MG63 (cell line): ENCODE data around the gene ADAMTSL1. TPM values are rescaled to one million over a fixed set of nuclear protein-coding genes. Genes with fewer than 3 reads are reported as not detected.

Experiments used
- DNase-seq: peaks from one replicate; pipeline ENCODE4 v3.0.0-alpha.2; 2020
- H3K27me3 ChIP-seq: fragments of 250-450 bp; sonication (Bioruptor Pico); 2 replicates; pipeline ENCODE4 v1.5.1; 2020; ENCODE audit warnings: mild to moderate bottlenecking, moderate library complexity
- H3K36me3 ChIP-seq: fragments of 250-450 bp; sonication (Bioruptor Pico); 2 replicates; pipeline ENCODE4 v1.5.1; 2020; ENCODE audit warnings: mild to moderate bottlenecking, moderate library complexity
- H3K4me3 ChIP-seq: fragments of 250-450 bp; sonication (Bioruptor Pico); 2 replicates; pipeline ENCODE4 v1.5.1; 2020; ENCODE audit warnings: mild to moderate bottlenecking, moderate library complexity
- H3K9me3 ChIP-seq: fragments of 250-450 bp; sonication (Bioruptor Pico); 2 replicates; pipeline ENCODE4 v1.5.1; 2020; ENCODE audit warnings: mild to moderate bottlenecking, moderate library complexity
- total RNA-seq: library from RNA; depleted of rRNA; stranded (reverse); fragments of >200 nt; shearing (Covaris generic); gene quantifications from 2 replicates; pipeline ENCODE4 v1.2.3, GENCODE V29; 2014; ENCODE audit warnings: low replicate concordance; rRNA removed

The ADAMTSL1 gene, protein sequence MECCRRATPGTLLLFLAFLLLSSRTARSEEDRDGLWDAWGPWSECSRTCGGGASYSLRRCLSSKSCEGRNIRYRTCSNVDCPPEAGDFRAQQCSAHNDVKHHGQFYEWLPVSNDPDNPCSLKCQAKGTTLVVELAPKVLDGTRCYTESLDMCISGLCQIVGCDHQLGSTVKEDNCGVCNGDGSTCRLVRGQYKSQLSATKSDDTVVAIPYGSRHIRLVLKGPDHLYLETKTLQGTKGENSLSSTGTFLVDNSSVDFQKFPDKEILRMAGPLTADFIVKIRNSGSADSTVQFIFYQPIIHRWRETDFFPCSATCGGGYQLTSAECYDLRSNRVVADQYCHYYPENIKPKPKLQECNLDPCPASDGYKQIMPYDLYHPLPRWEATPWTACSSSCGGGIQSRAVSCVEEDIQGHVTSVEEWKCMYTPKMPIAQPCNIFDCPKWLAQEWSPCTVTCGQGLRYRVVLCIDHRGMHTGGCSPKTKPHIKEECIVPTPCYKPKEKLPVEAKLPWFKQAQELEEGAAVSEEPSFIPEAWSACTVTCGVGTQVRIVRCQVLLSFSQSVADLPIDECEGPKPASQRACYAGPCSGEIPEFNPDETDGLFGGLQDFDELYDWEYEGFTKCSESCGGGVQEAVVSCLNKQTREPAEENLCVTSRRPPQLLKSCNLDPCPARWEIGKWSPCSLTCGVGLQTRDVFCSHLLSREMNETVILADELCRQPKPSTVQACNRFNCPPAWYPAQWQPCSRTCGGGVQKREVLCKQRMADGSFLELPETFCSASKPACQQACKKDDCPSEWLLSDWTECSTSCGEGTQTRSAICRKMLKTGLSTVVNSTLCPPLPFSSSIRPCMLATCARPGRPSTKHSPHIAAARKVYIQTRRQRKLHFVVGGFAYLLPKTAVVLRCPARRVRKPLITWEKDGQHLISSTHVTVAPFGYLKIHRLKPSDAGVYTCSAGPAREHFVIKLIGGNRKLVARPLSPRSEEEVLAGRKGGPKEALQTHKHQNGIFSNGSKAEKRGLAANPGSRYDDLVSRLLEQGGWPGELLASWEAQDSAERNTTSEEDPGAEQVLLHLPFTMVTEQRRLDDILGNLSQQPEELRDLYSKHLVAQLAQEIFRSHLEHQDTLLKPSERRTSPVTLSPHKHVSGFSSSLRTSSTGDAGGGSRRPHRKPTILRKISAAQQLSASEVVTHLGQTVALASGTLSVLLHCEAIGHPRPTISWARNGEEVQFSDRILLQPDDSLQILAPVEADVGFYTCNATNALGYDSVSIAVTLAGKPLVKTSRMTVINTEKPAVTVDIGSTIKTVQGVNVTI (N-terminal part only)
- 62.9 and 67.7 TPM in 2 replicates for total RNA-seq

DNA sequence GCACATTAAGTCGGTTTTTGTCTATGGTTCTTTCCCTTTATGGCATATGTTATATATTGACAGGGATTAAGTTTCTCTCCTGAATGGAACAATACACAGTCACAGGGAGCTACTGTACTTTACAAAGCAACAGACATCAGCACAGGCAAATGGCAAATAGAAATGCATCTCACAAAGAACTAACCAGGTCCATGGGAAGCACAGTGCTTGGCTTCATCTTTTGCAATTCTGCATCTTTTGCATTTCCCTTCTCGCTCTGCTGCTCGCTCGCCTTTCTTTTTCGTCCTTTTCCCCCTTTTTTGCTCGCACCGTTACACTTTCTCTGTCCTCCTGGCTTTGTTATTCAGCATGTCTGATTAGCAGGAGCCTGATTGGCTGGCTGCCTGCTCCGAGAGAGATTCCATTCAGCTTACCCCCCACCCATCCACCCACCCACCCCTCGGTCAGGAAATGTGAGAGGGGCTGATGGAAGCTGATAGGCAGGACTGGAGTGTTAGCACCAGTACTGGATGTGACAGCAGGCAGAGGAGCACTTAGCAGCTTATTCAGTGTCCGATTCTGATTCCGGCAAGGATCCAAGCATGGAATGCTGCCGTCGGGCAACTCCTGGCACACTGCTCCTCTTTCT is at the start of gene ADAMTSL1:
TSS of gene ADAMTSL1 (plus strand) at position 502 of the 628 bp plus-strand sequence. CDS start at position 582, 80 bp downstream.
- Histone ChIP-seq H3K27me3 (no peaks in the 10 kb centered on the region), H3K9me3 (no peaks in the 10 kb centered on the region), H3K36me3 (peaks cover 6% of the 10 kb centered on the region), H3K4me3 (peak within 1 kb of the TSS; percentile 61)
- DNase-seq: peak; percentile 95

DNA sequence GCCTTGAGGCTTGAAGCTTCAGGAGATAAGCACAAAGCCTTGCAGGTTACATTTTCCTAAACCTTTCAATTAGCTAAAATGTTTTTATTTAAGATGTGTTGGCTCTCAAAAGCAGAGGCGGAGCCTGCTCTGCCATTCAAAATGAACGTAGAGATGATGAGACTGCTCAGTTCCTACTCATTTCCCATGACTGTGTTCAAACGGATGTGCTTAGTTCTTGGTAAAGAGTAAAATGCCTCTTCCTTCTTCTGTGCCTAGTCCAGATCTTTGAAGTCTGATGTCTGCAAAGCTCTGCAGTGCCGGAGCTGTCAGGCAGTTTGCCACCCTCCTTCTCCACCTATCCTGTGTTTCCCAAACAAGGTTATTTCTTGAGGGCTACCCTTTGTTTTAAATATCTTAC is 46.3 kb upstream of the ADAMTSL1 start:
- no peaks in the 10 kb centered on the region for H3K27me3 ChIP-seq
- DNase-seq: no peak

DNA sequence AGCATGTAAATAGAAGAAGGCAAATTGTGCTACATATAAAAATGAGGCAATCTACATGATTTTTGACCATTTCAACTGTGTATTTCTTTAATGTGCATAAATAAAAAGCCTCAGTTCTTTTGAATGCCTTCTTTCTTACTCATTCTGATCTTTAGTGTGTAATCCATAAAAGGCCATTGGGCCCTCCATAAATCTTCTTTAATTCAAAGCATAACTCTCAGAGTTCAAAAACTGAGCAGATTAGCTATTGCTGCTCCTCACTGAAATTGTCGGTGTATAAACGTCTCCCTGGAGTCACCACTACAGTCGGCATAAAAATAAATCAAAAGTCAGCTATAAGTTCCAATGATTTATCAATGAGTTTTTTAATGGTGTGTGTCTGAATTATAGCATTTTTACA is 45.3 kb upstream of the ADAMTSL1 start:
- H3K9me3 ChIP-seq: no peaks in the 10 kb centered on the region
- no peak overlapping the region for H3K4me3 ChIP-seq
- no peak for DNase-seq
- H3K27me3 ChIP-seq: no peaks in the 10 kb centered on the region
- no peaks in the 10 kb centered on the region for H3K36me3 ChIP-seq

More for the DNA sequence above, 46.3 kb upstream of the ADAMTSL1 start:
- Histone ChIP-seq H3K4me3 (no peak overlapping the region), H3K9me3 (no peaks in the 10 kb centered on the region), H3K36me3 (no peaks in the 10 kb centered on the region)

DNA sequence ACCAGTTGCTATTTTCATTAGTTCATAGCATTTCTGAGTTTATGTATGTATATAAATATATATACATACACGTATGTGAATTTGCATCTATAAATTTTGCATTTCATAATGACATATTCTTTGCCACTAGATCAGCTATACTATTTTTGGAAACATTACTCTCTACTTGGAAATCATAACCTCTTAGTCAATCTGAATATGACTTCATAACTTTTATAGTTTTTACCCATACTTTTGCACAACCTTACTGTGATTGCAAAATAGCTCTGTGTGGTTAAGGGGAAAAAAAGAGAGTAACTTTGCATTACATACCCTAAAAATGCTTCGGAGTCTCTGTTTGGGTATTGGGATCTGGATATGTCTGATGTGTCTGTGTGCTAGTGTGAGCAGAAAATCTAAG is 44.9 kb upstream of the ADAMTSL1 start:
- DNase-seq: no peak
- Histone ChIP-seq H3K4me3 (no peak overlapping the region), H3K9me3 (no peaks in the 10 kb centered on the region), H3K27me3 (no peaks in the 10 kb centered on the region), H3K36me3 (no peaks in the 10 kb centered on the region)

DNA sequence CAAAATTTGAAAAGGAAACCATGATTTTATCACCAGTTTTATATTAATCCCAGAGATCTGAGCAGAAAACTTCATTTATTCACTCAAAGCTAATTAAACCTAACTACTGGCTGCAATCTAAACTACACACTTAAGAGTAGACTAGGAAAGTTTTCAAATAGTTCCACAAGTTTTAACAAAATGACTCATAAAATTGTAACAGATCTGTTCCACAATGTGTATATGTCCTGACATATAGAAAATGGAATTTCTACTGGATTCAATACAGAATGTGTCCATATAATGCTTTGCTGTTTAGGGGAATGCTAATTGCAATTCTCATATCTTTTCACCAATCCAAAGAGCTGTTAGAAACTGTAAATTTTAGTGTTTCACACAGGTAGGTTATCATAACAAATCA is 40.3 kb upstream of the ADAMTSL1 start:
- H3K36me3 ChIP-seq: no peaks in the 10 kb centered on the region

DNA sequence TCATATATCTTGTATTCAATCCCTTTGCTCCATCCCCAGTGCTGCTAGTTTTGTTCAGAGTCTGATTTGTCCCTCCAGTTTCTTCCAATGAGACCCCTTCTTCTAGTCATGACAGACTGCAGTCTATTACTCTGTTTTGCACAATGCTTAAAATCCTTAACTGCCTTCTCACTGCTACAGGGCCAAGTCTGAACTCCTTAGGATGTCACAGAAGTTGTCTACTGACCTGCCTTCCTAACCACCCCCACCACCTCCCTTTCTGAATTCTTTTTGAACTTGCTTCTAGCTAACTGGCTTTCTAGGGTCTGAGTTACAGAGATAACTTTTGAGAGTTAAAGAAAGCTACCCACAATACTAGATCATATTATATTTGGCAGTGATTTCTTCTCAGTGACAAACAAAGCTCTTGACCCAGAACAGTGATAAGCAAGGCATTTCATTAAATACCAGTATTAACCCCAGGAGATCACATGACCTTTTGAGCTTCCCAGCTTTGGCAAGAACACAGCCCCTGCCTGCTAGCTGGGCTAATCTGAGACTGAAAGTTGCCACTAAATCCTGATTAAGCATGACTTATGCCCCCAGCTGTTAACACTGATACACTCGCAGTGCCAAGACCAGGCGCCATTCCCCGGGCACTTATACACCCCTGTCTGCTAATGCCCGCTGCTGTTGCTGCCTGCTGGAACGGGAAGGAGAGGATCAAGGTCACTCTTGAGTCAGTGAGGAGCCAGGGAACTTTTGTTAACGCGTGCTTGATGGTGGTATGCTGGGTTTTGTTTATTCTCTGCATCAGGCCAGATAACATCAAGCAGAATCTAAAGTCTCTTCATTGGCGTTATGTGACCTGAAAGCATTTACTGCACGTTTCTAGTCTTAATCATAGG is 36.4 kb upstream of the ADAMTSL1 start:
- Histone ChIP-seq H3K9me3 (no peaks in the 10 kb centered on the region), H3K4me3 (no peak overlapping the region), H3K27me3 (no peaks in the 10 kb centered on the region), H3K36me3 (no peaks in the 10 kb centered on the region)
- DNase-seq: peak; percentile 95

More for the DNA sequence above, 40.3 kb upstream of the ADAMTSL1 start:
- no peaks in the 10 kb centered on the region for H3K27me3 ChIP-seq
- no peaks in the 10 kb centered on the region for H3K9me3 ChIP-seq
- DNase-seq: no peak
- H3K4me3 ChIP-seq: no peak overlapping the region

DNA sequence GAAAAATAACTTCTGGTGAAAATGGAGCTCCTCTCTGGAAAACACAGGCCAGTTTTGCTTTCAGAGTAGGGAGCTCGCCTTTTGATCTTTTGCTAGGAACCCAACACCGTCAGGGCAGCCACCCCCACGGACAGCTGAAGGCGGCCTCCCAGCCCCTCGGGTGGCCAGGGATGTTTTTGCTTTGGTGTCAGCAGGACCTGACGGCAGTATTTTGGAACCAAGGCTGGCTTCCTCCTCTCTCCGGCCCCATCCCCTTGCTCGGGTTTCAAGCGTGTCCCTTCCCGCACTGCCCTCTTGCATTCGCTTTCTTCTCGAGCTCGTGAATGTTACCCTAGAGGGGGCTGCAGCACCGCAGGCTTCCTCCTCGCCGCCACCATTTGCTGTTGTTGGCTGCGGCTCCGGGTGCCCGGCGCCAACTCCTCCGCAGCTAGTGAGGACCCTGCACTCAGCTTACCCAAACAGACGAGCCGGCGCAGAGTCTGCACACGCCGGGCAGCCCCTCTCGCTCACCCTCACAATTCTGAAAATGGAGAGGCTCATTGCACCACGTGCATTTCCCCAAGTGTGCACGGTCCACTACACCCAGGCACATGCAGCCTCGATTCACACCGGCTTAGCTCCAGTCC is 35.5 kb upstream of the ADAMTSL1 start:
- peak; percentile 34 for DNase-seq

DNA sequence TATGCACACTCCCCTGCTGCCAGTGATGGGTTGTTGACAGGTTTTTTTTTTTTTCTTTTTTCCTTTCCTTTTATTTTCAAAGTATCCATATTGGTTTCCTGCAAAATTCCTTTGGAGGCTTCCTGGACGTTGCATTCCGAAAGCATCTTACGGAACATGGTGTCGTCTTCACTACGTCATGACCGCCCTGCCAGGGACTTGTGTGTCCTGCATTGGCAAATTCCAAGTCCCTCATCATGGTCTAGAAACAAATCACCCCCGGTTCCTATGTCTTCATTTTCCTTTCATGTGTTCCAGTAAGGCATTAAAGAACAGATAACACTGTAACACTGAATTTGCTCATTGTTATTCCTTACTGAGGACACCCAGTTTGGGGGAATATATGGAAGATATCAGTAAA is 35.0 kb upstream of the ADAMTSL1 start:
- H3K36me3 ChIP-seq: no peaks in the 10 kb centered on the region
- H3K27me3 ChIP-seq: no peaks in the 10 kb centered on the region
- no peak overlapping the region for H3K4me3 ChIP-seq
- no peak for DNase-seq
- no peaks in the 10 kb centered on the region for H3K9me3 ChIP-seq

More for the DNA sequence above, 35.5 kb upstream of the ADAMTSL1 start:
- Histone ChIP-seq H3K9me3 (no peaks in the 10 kb centered on the region), H3K4me3 (no peak overlapping the region), H3K36me3 (no peaks in the 10 kb centered on the region), H3K27me3 (no peaks in the 10 kb centered on the region)

DNA sequence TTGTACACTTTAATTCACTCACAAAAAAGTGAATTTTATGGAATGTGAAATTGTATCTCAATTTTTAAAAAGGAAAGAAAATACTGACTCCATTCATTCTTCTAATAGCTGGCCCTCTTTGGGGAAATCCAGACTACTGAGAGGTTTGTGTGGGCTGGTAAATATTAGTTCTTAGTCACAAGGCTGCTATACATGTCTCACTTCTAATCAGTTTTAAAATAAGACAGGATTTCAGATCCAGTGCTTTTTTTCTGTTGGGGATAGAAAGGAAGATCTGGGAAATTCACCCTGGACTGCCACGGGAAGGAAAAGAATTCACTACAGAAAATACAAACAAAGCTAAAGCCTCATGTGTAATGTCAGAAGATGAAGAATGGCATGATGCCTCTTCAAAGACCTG is 32.7 kb upstream of the ADAMTSL1 start:
- no peak for DNase-seq

DNA sequence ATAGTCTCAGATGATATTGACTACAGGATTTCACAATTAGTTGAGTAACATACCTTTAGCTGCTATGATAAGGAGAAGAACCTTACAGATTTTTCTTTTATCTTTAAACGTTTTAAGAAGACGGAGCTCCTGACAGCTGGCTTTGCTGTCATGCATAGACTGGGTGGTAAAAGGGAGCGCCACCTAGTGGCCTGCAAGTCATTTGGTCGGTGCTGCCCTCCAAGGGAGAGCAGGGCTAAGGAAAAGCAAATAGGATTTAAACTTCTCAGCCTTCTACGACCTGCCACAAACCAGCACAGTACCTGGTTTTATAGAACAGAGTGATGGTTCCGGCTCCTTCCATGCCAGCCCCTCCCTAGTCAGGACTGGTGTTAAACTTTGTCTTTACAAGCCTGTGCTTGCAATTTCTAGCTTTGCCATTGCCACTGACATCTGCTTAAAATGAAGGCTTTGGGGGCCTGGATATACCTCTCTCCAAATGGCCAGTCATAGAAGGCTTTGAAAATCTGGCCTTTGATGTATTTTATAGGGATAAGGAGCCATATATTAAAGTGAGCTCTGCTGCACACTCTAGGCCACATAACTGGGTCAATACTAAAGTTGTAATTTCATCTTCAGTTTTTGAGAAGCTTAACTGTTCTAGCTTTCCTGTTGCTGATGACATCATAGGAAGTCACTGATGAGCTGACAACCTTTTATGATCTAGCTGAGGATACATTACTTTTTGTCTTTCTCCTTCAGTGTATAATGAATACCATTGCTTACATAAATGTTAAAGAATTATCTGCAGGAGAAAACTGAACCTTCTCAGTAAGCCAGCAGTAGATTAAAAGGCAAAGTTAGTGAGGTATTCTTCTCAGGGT is 31.1 kb upstream of the ADAMTSL1 start:
- H3K9me3 ChIP-seq: no peaks in the 10 kb centered on the region
- peak; percentile 77 for DNase-seq
- H3K4me3 ChIP-seq: no peak overlapping the region
- no peaks in the 10 kb centered on the region for H3K27me3 ChIP-seq
- no peaks in the 10 kb centered on the region; the same call in 1 of the 2 replicates for H3K36me3 ChIP-seq

More for the DNA sequence above, 32.7 kb upstream of the ADAMTSL1 start:
- H3K27me3 ChIP-seq: no peaks in the 10 kb centered on the region
- no peak overlapping the region for H3K4me3 ChIP-seq
- no peaks in the 10 kb centered on the region for H3K36me3 ChIP-seq
- H3K9me3 ChIP-seq: no peaks in the 10 kb centered on the region

DNA sequence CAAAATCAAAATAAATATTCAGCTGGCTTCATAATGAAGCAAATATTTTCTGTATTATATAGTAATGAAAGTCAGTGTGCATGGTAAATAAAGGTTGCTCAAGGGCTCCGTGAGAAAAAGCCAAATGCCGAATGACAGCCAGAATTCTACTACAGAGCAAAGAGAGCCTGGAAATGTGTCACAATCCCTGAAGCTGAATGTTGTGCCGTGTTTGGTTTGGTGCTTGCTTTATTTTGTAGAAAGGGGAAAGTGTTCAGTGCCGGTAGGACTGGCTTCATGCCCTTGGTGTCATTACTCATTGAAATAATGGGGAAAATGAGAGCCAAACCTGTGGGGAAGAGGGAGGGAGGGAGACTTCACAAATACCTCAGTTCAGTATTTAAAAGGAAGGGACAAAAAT is 26.8 kb upstream of the ADAMTSL1 start:
- Histone ChIP-seq H3K36me3 (peaks cover 3% of the 10 kb centered on the region; the same call in 1 of the 2 replicates), H3K9me3 (peaks cover 6% of the 10 kb centered on the region), H3K27me3 (no peaks in the 10 kb centered on the region), H3K4me3 (no peak overlapping the region)
- peak; percentile 70 for DNase-seq

DNA sequence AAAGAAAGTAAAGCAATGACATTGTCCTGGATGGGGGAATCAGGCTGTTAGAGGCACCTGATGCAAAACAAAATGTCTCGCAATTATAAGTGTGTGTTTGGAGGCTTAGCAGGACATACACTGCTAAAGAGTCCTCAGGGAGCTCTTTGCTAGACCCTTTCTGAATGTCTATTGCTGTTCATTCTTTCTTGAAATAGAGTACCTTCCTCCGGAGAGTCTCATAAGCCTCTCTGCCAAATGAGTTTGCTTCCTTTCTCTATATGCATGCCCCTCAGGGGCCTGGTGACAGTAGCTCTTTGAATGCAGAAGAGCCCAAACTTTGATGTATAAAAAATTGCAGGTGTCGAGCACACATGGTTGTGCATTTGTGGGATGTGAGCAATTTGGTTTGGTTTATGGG is 26.4 kb upstream of the ADAMTSL1 start:
- H3K27me3 ChIP-seq: no peaks in the 10 kb centered on the region
- H3K4me3 ChIP-seq: no peak overlapping the region

DNA sequence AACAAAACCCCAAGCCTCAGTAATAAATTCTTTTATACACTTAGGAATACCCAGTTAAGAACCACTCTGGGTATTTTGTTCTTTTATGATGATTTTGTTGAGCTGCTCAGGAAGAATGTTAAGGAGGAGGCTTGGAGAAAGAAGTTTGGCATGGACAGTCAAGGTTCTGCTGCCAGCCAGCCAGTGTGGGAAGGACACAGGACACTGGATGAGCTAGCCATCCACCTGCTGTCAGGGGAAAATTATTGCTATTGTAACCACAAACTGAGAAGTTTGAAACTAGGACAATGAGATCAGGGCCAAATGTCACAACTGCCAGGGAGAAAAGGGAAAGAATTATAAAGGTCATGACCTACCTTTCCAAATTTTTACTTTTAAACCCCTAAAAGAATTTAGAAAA is 25.9 kb upstream of the ADAMTSL1 start:
- Histone ChIP-seq H3K36me3 (peaks cover 3% of the 10 kb centered on the region; the same call in 1 of the 2 replicates), H3K4me3 (no peak overlapping the region), H3K9me3 (peaks cover 6% of the 10 kb centered on the region), H3K27me3 (no peaks in the 10 kb centered on the region)
- DNase-seq: no peak

More for the DNA sequence above, 26.4 kb upstream of the ADAMTSL1 start:
- Histone ChIP-seq H3K9me3 (peaks cover 6% of the 10 kb centered on the region), H3K36me3 (peaks cover 3% of the 10 kb centered on the region; the same call in 1 of the 2 replicates)
- no peak for DNase-seq

DNA sequence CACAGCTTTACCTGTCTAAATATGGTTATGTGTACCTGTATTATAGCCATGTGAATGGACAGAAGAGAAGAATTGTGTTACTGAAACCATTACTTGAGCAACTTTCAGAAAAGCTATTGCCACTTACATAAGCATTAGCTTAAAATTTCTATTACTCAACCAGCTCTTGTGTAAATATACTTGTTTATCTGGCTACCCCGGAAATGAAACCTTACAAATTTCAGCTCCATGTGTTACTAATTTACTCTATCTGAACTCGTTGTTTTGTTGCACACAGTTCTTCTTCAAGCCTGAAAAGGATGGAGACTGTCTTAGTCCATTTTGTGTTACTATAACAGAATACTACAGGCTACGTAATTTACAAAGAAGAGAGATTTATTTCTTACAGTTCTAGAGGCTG is 22.5 kb upstream of the ADAMTSL1 start:
- DNase-seq: no peak
- Histone ChIP-seq H3K36me3 (peaks cover 3% of the 10 kb centered on the region; the same call in 1 of the 2 replicates), H3K4me3 (no peak overlapping the region), H3K27me3 (no peaks in the 10 kb centered on the region), H3K9me3 (peaks cover 6% of the 10 kb centered on the region)
